ENCODE results near the gene KPNA3. TPM values are rescaled to one million over a fixed set of nuclear protein-coding genes. Genes with fewer than 3 reads are reported as not detected.

The KPNA3 gene
- total RNA-seq, 1 experiment from 2014 or later: 5.3 TPM

DNA sequence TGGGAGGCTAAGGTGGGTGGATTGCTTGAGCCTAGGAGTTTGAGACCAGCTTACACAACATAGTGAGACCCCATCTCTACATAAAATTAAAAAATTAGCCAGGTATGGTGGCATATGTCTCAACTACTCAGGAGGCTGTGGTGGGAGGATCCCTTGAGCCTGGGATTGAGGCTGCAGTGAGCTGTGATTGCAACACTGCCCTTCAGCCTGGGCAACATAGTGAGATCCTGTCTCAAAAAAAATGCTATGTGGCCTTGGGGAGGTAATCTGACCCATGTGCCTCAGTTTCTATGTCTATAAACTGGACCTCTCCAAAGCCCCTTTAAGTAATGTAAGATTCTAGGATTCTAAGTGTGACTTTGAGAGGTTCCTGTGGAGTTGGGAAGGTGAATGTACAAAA lies 139.0 kb downstream of the KPNA3 start:
- in situ Hi-C loops (cut with HindIII; ENCODE audit: low pct_unique_long_range_greater_than_20kb, low sequenced_read_pairs): no loop called here
- DNase-seq (ENCODE audit: low read depth): no peak

DNA sequence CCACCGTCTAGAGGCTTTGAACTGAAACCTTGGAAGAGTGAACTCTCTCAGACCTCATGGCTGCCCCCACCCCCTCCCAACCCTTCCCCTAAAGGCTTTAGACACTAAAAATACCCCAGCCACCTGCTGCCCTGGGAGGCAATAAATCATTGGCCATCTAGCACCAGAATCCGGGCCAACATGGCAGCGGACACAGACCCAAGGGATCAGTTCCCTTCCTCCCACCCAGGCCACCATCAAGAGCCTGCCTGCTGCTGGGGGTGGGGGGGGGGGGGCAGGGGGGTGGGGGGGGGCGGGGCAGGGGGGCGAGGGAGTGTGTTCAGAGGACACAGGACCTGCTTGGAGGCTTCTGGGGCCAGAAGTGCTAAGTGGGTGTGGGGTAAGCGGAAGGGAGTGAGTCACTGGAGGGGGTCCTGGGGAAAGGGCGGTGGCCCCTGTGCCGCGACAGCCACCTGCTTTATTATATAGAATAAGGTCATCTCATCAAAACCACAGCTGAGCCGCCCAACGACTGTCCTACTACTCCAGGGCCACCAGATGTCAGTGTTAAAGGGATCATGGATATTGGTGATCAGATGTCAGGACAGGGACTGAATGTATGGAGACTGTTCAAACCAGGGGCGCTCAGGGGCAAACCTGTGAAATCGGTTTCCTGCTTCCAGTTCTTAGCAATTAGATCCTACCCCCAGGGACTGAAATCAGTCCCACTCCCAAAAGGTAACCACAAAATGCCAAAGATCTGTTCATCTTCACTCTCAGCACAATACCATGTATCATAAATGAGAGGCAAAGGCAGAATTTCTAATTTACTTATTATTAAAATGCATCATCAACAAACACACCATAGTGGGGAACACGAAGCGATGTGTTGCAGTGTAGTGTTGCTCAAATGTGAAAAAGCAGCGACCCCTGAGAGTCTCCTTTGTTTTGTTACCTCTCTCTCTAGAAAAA lies 139.9 kb downstream of the KPNA3 start:
- no peak for DNase-seq (ENCODE audit: low read depth)

DNA sequence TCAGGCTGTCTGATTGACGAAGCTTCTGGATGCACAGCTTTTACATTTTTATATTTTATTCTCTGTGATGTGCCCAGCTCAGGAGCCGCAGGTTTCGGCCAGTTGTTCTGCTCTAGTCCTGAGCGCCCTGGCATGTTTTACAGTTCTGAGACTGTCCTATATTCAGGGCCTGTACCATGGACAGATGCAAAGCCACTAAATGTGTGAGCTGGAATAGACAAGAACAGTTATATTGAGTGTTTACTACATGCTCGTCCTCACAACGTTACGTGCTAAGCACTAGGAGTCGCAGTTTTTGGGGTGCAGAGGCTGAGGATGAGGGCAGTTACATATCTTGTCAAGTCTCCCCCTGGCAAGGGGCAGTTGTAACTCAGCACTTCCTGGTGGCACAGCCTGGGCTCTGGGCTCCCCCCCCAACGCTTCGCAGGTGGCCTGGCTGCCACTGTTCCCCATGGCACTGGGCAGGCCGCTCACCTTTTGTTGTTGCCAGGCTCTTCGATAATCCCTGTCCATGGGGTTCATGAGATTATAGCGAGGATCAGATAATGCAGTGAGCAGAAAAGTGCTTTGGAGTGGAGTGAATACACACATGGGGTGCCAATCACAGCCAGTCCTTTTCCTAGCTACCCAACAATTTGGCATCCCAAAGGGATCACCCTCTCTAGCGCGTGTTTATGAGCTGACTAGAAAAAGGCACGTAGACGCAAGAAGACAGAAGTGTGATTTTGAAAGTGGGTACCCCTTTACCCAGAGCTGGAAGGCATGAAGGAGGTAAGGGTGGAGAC lies 140.7 kb downstream of the KPNA3 start:
- in situ Hi-C loops (cut with HindIII; ENCODE audit: low pct_unique_long_range_greater_than_20kb, low sequenced_read_pairs): no loop called here
- DNase-seq (ENCODE audit: low read depth): no peak

More for the DNA sequence above, 139.9 kb downstream of the KPNA3 start:
- in situ Hi-C loops (cut with HindIII; ENCODE audit: low pct_unique_long_range_greater_than_20kb, low sequenced_read_pairs): no loop called here

DNA sequence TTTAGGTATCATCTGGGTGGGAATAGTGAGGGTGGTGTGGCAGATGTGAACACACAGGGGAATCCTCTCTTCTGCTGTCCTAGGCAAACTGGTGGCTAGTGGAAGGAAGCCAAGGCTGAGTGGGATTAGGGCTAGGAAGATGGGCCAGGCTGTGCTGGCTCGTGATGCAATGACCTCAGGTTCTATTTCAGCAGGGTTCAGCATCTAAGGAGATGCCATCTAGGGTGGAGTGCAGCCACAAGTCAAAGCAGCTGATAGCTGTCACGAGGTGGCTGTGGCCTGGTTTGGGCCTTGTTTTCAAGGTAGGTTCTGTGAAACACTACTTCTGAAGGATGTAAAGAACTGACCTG lies 142.5 kb downstream of the KPNA3 start:
- in situ Hi-C loops (cut with HindIII; ENCODE audit: low pct_unique_long_range_greater_than_20kb, low sequenced_read_pairs): no loop called here

More for the DNA sequence above, 142.5 kb downstream of the KPNA3 start:
- no peak for DNase-seq (ENCODE audit: low read depth)

Other genes with a start within 250 kb of the KPNA3 start
- gene RCBTB1, start 207.1 kb downstream of the KPNA3 start, total RNA-seq (2014; rRNA removed; shearing (Covaris generic); ENCODE audit: low replicate concordance): 0.91 and 1.7 TPM in 2 replicates
- gene ARL11, start 164.2 kb downstream of the KPNA3 start, total RNA-seq (2014; rRNA removed; shearing (Covaris generic); ENCODE audit: low replicate concordance): 0.06 TPM in 1 of 2 replicates, not detected in the other
- 177 and 198 TPM in 2 replicates for gene EBPL, start 101.2 kb downstream of the KPNA3 start, total RNA-seq (2014; rRNA removed; shearing (Covaris generic); ENCODE audit: low replicate concordance)
- 5.1 and 5.8 TPM in 2 replicates for gene SPRYD7, start 143.7 kb upstream of the KPNA3 start, total RNA-seq (2014; rRNA removed; shearing (Covaris generic); ENCODE audit: low replicate concordance)
- gene TRIM13, start 204.4 kb upstream of the KPNA3 start, total RNA-seq (2014; rRNA removed; shearing (Covaris generic); ENCODE audit: low replicate concordance): 5.2 and 11.4 TPM in 2 replicates
- gene KCNRG, start 222.8 kb upstream of the KPNA3 start, total RNA-seq (2014; rRNA removed; shearing (Covaris generic); ENCODE audit: low replicate concordance): 1.2 TPM in 1 of 2 replicates, not detected in the other

Measured in Caki2 (cell line).